GM08714 (cell line): ENCODE measurements around the gene NCAM1.

Experiments used
- H3K4me3 ChIP-seq: fragments of 200-500 bp; sonication (Bioruptor generic); 2 replicates; pipeline ENCODE4 v1.5.1; 2014; ENCODE audit warnings: mild to moderate bottlenecking, low read length, inconsistent platforms
- ZNF274 ChIP-seq: IDR thresholded peaks from 2 replicates; pipeline ENCODE4 v1.6.1; 2012; ENCODE audit warnings: mild to moderate bottlenecking, low read depth, low read length

NCAM1 gene

GRCh38 chr11:112983887-112984286 is 22.7 kb downstream of the NCAM1 start:
- no peak for TF ChIP-seq ZNF274

DNA sequence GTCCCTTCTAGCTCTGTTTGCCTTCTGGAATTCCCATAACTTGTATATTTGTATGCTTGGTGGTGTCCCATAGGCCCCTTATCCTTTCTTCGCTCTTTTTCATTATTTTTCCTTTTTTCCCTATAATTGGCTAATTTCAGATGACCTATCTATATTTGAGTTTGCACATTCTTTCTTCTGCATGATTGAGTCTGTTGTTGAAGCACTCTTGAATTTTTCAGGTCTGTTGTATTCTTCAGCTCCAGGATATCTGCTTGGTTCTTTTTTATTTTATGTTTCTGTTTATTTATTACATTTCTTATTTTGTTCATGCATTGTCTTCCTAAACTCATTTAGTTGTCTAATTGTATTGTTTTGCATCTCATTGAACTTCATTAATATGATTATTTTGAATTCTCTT is 28.0 kb downstream of the NCAM1 start:
- no peak overlapping the region for H3K4me3 ChIP-seq
- no peak for TF ChIP-seq ZNF274

More at GRCh38 chr11:112983887-112984286, 22.7 kb downstream of the NCAM1 start:
- no peak overlapping the region for H3K4me3 ChIP-seq

DNA sequence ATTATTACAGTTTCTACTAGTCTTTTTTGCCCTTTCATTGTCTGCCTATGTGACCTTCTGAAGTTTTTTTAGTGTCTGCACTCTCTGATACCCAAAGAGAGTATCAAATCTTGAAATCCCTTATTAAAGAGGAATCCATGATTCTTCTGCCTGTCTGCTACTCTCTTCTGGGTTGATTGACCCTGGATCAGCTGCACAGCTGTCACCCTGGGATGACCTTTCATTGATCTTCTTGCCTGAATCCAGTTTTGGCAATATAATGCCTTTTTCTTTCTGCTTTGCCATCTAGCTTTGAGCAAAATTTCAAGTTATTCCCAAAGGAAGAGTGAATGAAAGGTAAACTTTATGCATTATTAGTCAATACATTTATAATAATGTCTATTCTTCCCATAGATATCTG is 32.6 kb downstream of the NCAM1 start:
- H3K4me3 ChIP-seq = no peak overlapping the region

GRCh38 chr11:112995423-112996090 is 34.3 kb downstream of the NCAM1 start:
- TF ChIP-seq ZNF274 = no peak

More for the DNA sequence above, 32.6 kb downstream of the NCAM1 start:
- no peak for TF ChIP-seq ZNF274

DNA sequence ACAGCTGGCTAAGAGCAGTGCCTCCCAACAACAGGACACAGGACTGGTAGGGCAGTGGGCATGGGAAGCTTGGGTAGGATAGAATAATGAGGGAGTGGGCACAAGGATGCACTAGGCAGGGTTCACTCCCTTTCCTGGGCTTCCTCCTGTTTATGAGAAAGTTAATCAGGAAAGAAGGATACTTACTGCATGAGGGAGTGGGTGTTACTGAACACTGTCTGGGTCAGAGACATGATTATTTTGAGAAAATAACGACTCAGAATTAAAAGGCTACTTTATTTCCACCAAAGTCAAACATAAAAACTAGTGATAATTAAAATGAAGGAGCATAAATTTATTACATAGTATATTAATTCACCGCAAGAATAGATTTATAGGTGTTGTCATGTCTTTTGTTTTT is 35.8 kb downstream of the NCAM1 start:
- H3K4me3 ChIP-seq = no peak overlapping the region
- TF ChIP-seq ZNF274 = no peak

More at GRCh38 chr11:112995423-112996090, 34.3 kb downstream of the NCAM1 start:
- H3K4me3 ChIP-seq = no peak overlapping the region

DNA sequence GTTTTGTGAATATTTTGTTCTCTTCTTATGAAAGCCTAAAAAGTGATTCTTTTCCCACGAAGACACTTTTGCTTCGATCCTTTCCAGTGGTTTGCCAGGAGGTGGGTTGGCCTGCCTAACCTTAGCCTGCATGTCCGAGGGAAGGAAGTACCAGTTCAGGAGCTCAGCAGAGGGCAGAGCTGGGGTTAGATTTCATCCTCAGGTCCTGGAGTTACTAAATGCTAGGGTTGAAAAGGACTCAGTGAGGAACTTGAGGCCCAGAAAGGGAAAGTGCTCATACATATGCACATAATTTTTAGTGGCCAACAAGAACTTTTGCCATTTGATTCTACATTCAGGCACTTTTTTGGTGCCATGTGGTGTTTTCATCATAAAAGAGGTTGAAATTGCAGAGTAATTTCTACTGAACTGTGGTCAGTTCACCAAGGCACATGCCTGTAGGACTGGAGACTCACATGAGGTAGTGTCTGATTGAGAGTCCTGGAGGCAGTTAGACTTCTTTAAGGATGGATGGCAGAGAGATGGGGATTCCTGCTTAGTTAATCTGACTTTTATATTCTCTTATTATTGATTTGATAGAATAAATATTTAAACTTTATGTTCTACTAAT is 36.7 kb downstream of the NCAM1 start:
- H3K4me3 ChIP-seq = no peak overlapping the region
- no peak for TF ChIP-seq ZNF274

DNA sequence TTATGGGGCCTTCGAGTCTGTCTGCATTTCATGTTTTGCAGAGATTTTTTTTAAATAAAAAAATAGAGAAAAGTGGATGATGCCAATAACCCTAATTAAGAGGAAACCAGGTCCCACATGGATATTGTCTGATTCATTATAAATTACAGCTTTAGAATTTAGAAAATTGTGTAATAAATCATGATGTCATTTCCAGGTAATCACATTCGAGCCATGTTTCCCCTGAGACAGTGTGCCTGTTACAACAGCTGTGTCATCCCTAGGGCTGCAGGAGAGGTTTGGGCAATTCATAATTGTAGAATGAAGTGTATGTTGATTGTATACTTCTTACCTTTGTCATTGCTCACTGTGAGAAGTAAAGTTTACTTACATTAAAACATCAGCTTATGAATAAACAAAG is 38.3 kb downstream of the NCAM1 start:
- no peak for TF ChIP-seq ZNF274
- no peak overlapping the region for H3K4me3 ChIP-seq

GRCh38 chr11:113001709-113002108 is 40.5 kb downstream of the NCAM1 start:
- H3K4me3 ChIP-seq = no peak overlapping the region

DNA sequence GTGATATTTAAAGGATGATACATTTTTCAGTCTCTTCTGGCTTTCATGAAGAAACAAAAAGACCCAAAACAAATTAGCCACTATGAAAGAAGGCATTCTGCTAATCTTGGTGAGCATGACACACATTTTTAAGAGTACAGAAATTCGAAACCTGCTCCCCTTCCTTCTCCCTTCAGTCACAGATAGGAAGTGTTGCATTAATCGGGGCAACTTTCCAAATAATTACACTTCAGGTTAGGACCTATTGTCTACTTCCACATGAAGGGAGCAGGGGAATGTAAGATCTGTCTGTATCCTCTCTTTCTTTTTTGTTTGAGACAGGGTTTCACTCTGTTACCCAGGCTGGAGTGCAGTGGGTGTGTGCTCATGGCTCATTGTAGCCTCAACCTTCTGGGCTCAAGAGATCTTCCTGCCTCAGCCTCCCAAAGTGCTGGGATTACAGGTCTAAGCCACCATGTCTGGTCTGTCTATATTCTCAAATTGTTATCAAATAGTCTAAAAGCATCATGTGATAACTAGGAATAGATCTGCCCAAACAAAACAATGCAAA is 45.8 kb downstream of the NCAM1 start:
- H3K4me3 ChIP-seq = no peak overlapping the region

More at GRCh38 chr11:113001709-113002108, 40.5 kb downstream of the NCAM1 start:
- TF ChIP-seq ZNF274 = no peak

GRCh38 chr11:113014262-113015097 is 53.3 kb downstream of the NCAM1 start:
- TF ChIP-seq ZNF274 = no peak
- H3K4me3 ChIP-seq = no peak overlapping the region

More for the DNA sequence above, 45.8 kb downstream of the NCAM1 start:
- TF ChIP-seq ZNF274 = no peak

GRCh38 chr11:113015098-113015455 is 53.9 kb downstream of the NCAM1 start:
- no peak for TF ChIP-seq ZNF274
- no peak overlapping the region for H3K4me3 ChIP-seq

- no peak overlapping the region for H3K4me3 ChIP-seq
Measured at GRCh38 chr11:113016905-113017304, 55.7 kb downstream of the NCAM1 start.

GRCh38 chr11:113018913-113019312 is 57.7 kb downstream of the NCAM1 start:
- TF ChIP-seq ZNF274 = no peak
- no peak overlapping the region for H3K4me3 ChIP-seq

More at GRCh38 chr11:113016905-113017304, 55.7 kb downstream of the NCAM1 start:
- no peak for TF ChIP-seq ZNF274

DNA sequence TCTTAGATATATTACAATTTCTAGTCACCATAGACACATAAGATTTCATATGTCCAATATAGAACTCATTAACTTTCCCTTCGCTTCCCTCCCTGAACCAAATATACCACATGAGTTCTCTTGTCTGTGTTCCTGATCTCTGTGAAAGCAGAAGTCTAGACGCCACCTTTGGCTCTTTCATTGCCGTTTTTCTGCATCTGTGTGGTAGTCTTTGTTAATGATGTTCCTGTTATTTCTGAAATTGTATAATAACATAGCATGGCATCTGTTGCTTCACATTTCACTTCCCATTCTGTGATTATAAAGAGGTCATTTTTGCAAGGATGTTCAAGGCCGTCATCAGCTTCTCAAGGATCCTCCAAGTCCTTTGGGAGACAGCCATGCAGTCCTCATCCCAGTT is 58.5 kb downstream of the NCAM1 start:
- no peak overlapping the region for H3K4me3 ChIP-seq
- TF ChIP-seq ZNF274 = no peak

DNA sequence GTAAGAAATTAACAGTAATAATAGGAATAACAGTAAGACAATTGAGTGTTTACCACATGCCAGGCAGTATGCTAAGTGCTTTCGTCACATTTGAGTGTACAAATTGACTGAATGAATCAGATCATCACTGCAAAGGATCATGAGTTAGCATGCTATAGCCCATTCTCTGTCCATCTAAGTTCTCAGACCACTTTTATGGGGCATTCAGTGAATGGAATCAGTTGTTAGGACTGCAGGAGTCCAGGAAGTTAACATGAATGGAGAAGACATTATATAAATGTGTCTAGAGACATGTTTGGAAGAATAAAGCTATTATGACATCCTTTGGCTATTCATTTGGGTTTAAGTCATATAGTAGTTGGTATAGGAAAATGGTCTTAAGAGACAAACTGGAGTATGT is 59.9 kb downstream of the NCAM1 start:
- H3K4me3 ChIP-seq = no peak overlapping the region
- no peak for TF ChIP-seq ZNF274
